ENCODE results near the gene LCP2. TPM values are rescaled to one million over a fixed set of nuclear protein-coding genes. Genes with fewer than 3 reads are reported as not detected.
A peak's percentile ranks its signal among the peaks of the same experiment; 100 is the strongest.

LCP2 gene
- total RNA-seq, 4 donors from 2014 or later: 4.6 to 6.5 (median 5.7) TPM

- intact Hi-C loops (cut with DNase I; ENCODE audit: low total_unique reads): no loop called here
- WGBS, 2 donors: 72 to 84% methylated on average over 2 of the region's 2 CpGs
These were observed 30.3 kb upstream of the LCP2 start for GRCh38 chr5:170327829-170328228.

GRCh38 chr5:170327168-170327567 is 29.6 kb upstream of the LCP2 start:
- WGBS, 2 donors: 65 to 66% methylated on average over 4 of the region's 4 CpGs
- TF ChIP-seq POLR2A (IDR thresholded peaks at IDR 0.05) (no peak), CTCF (IDR thresholded peaks at IDR 0.05) (no peak)
- intact Hi-C loops (cut with DNase I; ENCODE audit: low total_unique reads): no loop called here
- no peak for DNase-seq (ENCODE audit: low spot score in 2 of 2)
- no peak overlapping the region for H3K4me3 ChIP-seq (ENCODE audit: low read depth, poor library complexity, severe bottlenecking)

More at GRCh38 chr5:170327829-170328228, 30.3 kb upstream of the LCP2 start:
- no peak overlapping the region for H3K4me3 ChIP-seq (ENCODE audit: low read depth, poor library complexity, severe bottlenecking)
- peak in 1 of 2 donors; percentile 40 for DNase-seq (ENCODE audit: low spot score in 2 of 2)
- TF ChIP-seq CTCF (IDR thresholded peaks at IDR 0.05) (no peak), POLR2A (IDR thresholded peaks at IDR 0.05) (no peak)

- H3K4me3 ChIP-seq (ENCODE audit: low read depth, poor library complexity, severe bottlenecking): no peak overlapping the region
- 78 to 91% methylated on average over 5 of the region's 5 CpGs for WGBS, 2 donors
- intact Hi-C loops (cut with DNase I; ENCODE audit: low total_unique reads): no loop called here
- TF ChIP-seq POLR2A (IDR thresholded peaks at IDR 0.05) (no peak), CTCF (IDR thresholded peaks at IDR 0.05) (no peak)
- DNase-seq (ENCODE audit: low spot score in 2 of 2): peak in 1 of 2 donors; percentile 50
These were observed 21.7 kb upstream of the LCP2 start for GRCh38 chr5:170319301-170319700.

- 93% methylated on average over 3 of the region's 3 CpGs for WGBS, 2 donors
- intact Hi-C loops (cut with DNase I; ENCODE audit: low total_unique reads): no loop called here
- TF ChIP-seq CTCF (IDR thresholded peaks at IDR 0.05) (no peak), POLR2A (IDR thresholded peaks at IDR 0.05) (no peak)
- DNase-seq (ENCODE audit: low spot score in 2 of 2): peak in 1 of 2 donors; percentile 29
- no peak overlapping the region for H3K4me3 ChIP-seq (ENCODE audit: low read depth, poor library complexity, severe bottlenecking)
These were observed 19.9 kb upstream of the LCP2 start for GRCh38 chr5:170317499-170317898.

- peak in 1 of 2 donors; percentile 3 for DNase-seq (ENCODE audit: low spot score in 2 of 2)
- no peak for TF ChIP-seq CTCF (IDR thresholded peaks at IDR 0.05)
- 85 to 95% methylated on average over 4 of the region's 4 CpGs for WGBS, 2 donors
- intact Hi-C loops (cut with DNase I; ENCODE audit: low total_unique reads): no loop called here
- H3K4me3 ChIP-seq (ENCODE audit: low read depth, poor library complexity, severe bottlenecking): no peak overlapping the region
These were observed 19.4 kb upstream of the LCP2 start for GRCh38 chr5:170316937-170317336.

- intact Hi-C loops (cut with DNase I; ENCODE audit: low total_unique reads): no loop called here
- no peak for TF ChIP-seq CTCF (IDR thresholded peaks at IDR 0.05)
- 14 to 18% methylated on average over 5 of the region's 5 CpGs for WGBS, 2 donors
- no peak overlapping the region for H3K4me3 ChIP-seq (ENCODE audit: low read depth, poor library complexity, severe bottlenecking)
- DNase-seq (ENCODE audit: low spot score in 2 of 2): peak; percentile 83 to 96
These were observed 17.6 kb upstream of the LCP2 start for GRCh38 chr5:170315154-170315553.

All from lower leg skin (tissue), 4 donors.